Activated CD4-positive, alpha-beta T cell treated with anti-CD3 and anti-CD28 coated beads, Interleukin-2, Interleukin-6, amounts not matched to agents 100 ng/mL and 50 ng/mL, durations not matched to agents 16 hours and 8 hours (primary cell): Measurements from ENCODE around the gene ZNF605.
"Not testable (repeated sequence)": the region's sequence is repeated elsewhere in the genome, so short reads cannot be mapped to it uniquely, and the experiment has no call there.

Experiments
- DNase-seq: peaks from one replicate; pipeline ENCODE4 v3.0.0-alpha.2; 2020

Gene ZNF605

GRCh38 chr12:132904718-132905328, 51.3 kb downstream of the ZNF605 start:
- DNase-seq, result peak; percentile 86

GRCh38 chr12:132899033-132899432, 57.1 kb downstream of the ZNF605 start:
- DNase-seq, result no peak

- DNase-seq, result no peak
Observed at GRCh38 chr12:132888852-132889251, 67.3 kb downstream of the ZNF605 start.

GRCh38 chr12:132887513-132888351, 68.4 kb downstream of the ZNF605 start, which contains the start of gene CHFR:
CHFR (minus strand) TSS chr12:132887605; CDS start chr12:132887328, 277 bp downstream.
- peak; percentile 97 for DNase-seq

- DNase-seq, result peak; percentile 24
Observed at GRCh38 chr12:132886529-132887477, 69.3 kb downstream of the ZNF605 start.

GRCh38 chr12:132881818-132882217, 74.3 kb downstream of the ZNF605 start:
- DNase-seq, result no peak

- DNase-seq, result not testable (repeated sequence)
Observed at GRCh38 chr12:132874620-132875019, 81.5 kb downstream of the ZNF605 start.

- no peak for DNase-seq
Observed at GRCh38 chr12:132874175-132874574, 81.9 kb downstream of the ZNF605 start.

- DNase-seq, result no peak
Observed at GRCh38 chr12:132873724-132874123, 82.4 kb downstream of the ZNF605 start.

GRCh38 chr12:132872975-132873421, 83.1 kb downstream of the ZNF605 start:
- peak; percentile 48 for DNase-seq

- no peak for DNase-seq
Observed at GRCh38 chr12:132872073-132872855, 83.8 kb downstream of the ZNF605 start.

- no peak for DNase-seq
Observed at GRCh38 chr12:132869551-132869950, 86.6 kb downstream of the ZNF605 start.
